ENCODE measurements around the gene ST7L.

ST7L gene

GRCh38 chr1:112546076-112546475 lies 72.9 kb downstream of the ST7L start:
- no peak for DNase-seq (ENCODE audit: low read depth)

- DNase-seq (ENCODE audit: low read depth), result no peak
Observed at GRCh38 chr1:112544751-112545150, 74.2 kb downstream of the ST7L start.

GRCh38 chr1:112544011-112544688 lies 74.8 kb downstream of the ST7L start:
- no peak for DNase-seq (ENCODE audit: low read depth)

GRCh38 chr1:112542206-112542973 lies 76.6 kb downstream of the ST7L start:
- DNase-seq (ENCODE audit: low read depth), result no peak

GRCh38 chr1:112541299-112541698 lies 77.6 kb downstream of the ST7L start:
- DNase-seq (ENCODE audit: low read depth), result no peak

- no peak for DNase-seq (ENCODE audit: low read depth)
Observed at GRCh38 chr1:112540226-112540794, 78.6 kb downstream of the ST7L start.

GRCh38 chr1:112538883-112539282 lies 80.1 kb downstream of the ST7L start:
- no peak for DNase-seq (ENCODE audit: low read depth)

- DNase-seq (ENCODE audit: low read depth), result no peak
Observed at GRCh38 chr1:112537456-112537855, 81.5 kb downstream of the ST7L start.

GRCh38 chr1:112536561-112536960 lies 82.4 kb downstream of the ST7L start:
- no peak for DNase-seq (ENCODE audit: low read depth)

GRCh38 chr1:112533029-112533428 lies 85.9 kb downstream of the ST7L start:
- DNase-seq (ENCODE audit: low read depth), result no peak

GRCh38 chr1:112532064-112532463 lies 86.9 kb downstream of the ST7L start:
- DNase-seq (ENCODE audit: low read depth), result no peak

GRCh38 chr1:112530832-112531231 lies 88.1 kb downstream of the ST7L start:
- no peak for DNase-seq (ENCODE audit: low read depth)

GRCh38 chr1:112529301-112529700 lies 89.6 kb downstream of the ST7L start:
- no peak for DNase-seq (ENCODE audit: low read depth)

GRCh38 chr1:112528076-112528475 lies 90.9 kb downstream of the ST7L start:
- no peak for DNase-seq (ENCODE audit: low read depth)

GRCh38 chr1:112527266-112528010 lies 91.5 kb downstream of the ST7L start:
- no peak for DNase-seq (ENCODE audit: low read depth)

GRCh38 chr1:112524986-112525385 lies 94.0 kb downstream of the ST7L start:
- no peak for DNase-seq (ENCODE audit: low read depth)

- DNase-seq (ENCODE audit: low read depth), result no peak
Observed at GRCh38 chr1:112524251-112524650, 94.7 kb downstream of the ST7L start.

- DNase-seq (ENCODE audit: low read depth), result no peak
Observed at GRCh38 chr1:112522621-112523020, 96.3 kb downstream of the ST7L start.

GRCh38 chr1:112520166-112520565 lies 98.8 kb downstream of the ST7L start:
- no peak for DNase-seq (ENCODE audit: low read depth)

GRCh38 chr1:112518186-112518585 lies 100.8 kb downstream of the ST7L start:
- no peak for DNase-seq (ENCODE audit: low read depth)

- no peak for DNase-seq (ENCODE audit: low read depth)
Observed at GRCh38 chr1:112517646-112518045, 101.3 kb downstream of the ST7L start.

- DNase-seq (ENCODE audit: low read depth), result no peak
Observed at GRCh38 chr1:112517231-112517630, 101.7 kb downstream of the ST7L start.

- no peak for DNase-seq (ENCODE audit: low read depth)
Observed at GRCh38 chr1:112516141-112516540, 102.8 kb downstream of the ST7L start.

Data from stimulated activated CD8-positive, alpha-beta memory T cell treated with anti-CD3 and anti-CD28 coated beads, Interleukin-4, amount 100 ng/mL, for 24 hours (primary cell).